Epithelial cell of alveolus of lung (primary cell): ENCODE results near the gene VENTX. TPM values are rescaled to one million over a fixed set of nuclear protein-coding genes. Genes with fewer than 3 reads are reported as not detected.

Experiments
- total RNA-seq: library from RNA; depleted of rRNA; stranded (reverse); fragments of >200 nt; gene quantifications from 2 replicates; pipeline ENCODE4 v1.2.1, GENCODE V29; 2015

The VENTX gene, protein sequence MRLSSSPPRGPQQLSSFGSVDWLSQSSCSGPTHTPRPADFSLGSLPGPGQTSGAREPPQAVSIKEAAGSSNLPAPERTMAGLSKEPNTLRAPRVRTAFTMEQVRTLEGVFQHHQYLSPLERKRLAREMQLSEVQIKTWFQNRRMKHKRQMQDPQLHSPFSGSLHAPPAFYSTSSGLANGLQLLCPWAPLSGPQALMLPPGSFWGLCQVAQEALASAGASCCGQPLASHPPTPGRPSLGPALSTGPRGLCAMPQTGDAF
- total RNA-seq = 0.16 TPM in 1 of 2 replicates, not detected in the other

GRCh38 chr10:133237588-133238465 lies at the start of gene VENTX:
Gene VENTX, plus strand, starts transcription at chr10:133237855. Its CDS starts 60 bp downstream, at chr10:133237915.

GRCh38 chr10:133230044-133230361 lies 7.7 kb upstream of the VENTX start, which contains the start of gene UTF1:
Gene UTF1, plus strand, starts transcription at chr10:133230217. Its CDS starts 72 bp downstream, at chr10:133230289.

GRCh38 chr10:133276435-133277201 lies 39.0 kb downstream of the VENTX start, which contains the start of gene ADAM8:
Gene ADAM8, minus strand, starts transcription at chr10:133276868. Its CDS starts 51 bp downstream, at chr10:133276817.

Other genes with a start within 250 kb of the VENTX start
- gene ADGRA1, start 149.9 kb upstream of the VENTX start, total RNA-seq = 0.32 TPM in 1 of 2 replicates, not detected in the other
- 0.80 TPM in 1 of 2 replicates, not detected in the other for gene KNDC1, start 77.6 kb upstream of the VENTX start, total RNA-seq
- gene UTF1, start 7.6 kb upstream of the VENTX start, total RNA-seq = not detected in 2 replicates
- 4.5 and 6.0 TPM in 2 replicates for gene ADAM8, start 39.0 kb downstream of the VENTX start, total RNA-seq
- 41.0 and 52.8 TPM in 2 replicates for gene TUBGCP2, start 71.0 kb downstream of the VENTX start, total RNA-seq
- 32.7 and 35.8 TPM in 2 replicates for gene ZNF511, start 71.1 kb downstream of the VENTX start, total RNA-seq
- 14.1 TPM in 1 of 2 replicates, not detected in the other for gene CALY, start 99.0 kb downstream of the VENTX start, total RNA-seq
- gene PRAP1, start 109.5 kb downstream of the VENTX start, total RNA-seq = not detected in 2 replicates
- 24.8 and 58.6 TPM in 2 replicates for gene FUOM, start 120.2 kb downstream of the VENTX start, total RNA-seq
- gene ECHS1, start 135.5 kb downstream of the VENTX start, total RNA-seq = 69.6 and 112 TPM in 2 replicates
- 5.4 and 5.6 TPM in 2 replicates for gene PAOX, start 141.4 kb downstream of the VENTX start, total RNA-seq
- gene MTG1, start 156.3 kb downstream of the VENTX start, total RNA-seq = 16.0 and 22.6 TPM in 2 replicates
- under 0.01 and 0.08 TPM in 2 replicates for gene SPRN, start 186.8 kb downstream of the VENTX start, total RNA-seq
- 0.26 and 1.4 TPM in 2 replicates for gene SCART1, start 216.1 kb downstream of the VENTX start, total RNA-seq